Fibroblast of mammary gland (primary cell): Measurements from ENCODE around the gene TMEM134.
"Not testable (repeated sequence)": the region's sequence is repeated elsewhere in the genome, so short reads cannot be mapped to it uniquely, and the experiment has no call there.

Experiments used
- DNase-seq: peaks from one replicate; pipeline ENCODE4 v3.0.0-alpha.2; 2010; ENCODE audit warnings: low read depth
- H3K4me3 ChIP-seq: 2 replicates; pipeline ENCODE4 v1.5.1; 2011; ENCODE audit warnings: low read depth, mild to moderate bottlenecking, low read length, moderate library complexity; ENCODE audit not compliant: control insufficient read depth
- CTCF ChIP-seq: conservative IDR thresholded peaks from 2 replicates; pipeline ENCODE4 v1.5.1; 2011; ENCODE audit warnings: low read depth, low read length, inconsistent platforms; ENCODE audit not compliant: control insufficient read depth, insufficient read depth

TMEM134 gene

GRCh38 chr11:67489885-67490726, 21.1 kb upstream of the TMEM134 start:
- no peak for DNase-seq
- H3K4me3 ChIP-seq, result no peak overlapping the region
- no peak for TF ChIP-seq CTCF

- no peak for TF ChIP-seq CTCF
- no peak for DNase-seq
- H3K4me3 ChIP-seq, result no peak overlapping the region
Measured at GRCh38 chr11:67489203-67489884, 20.3 kb upstream of the TMEM134 start.

DNA sequence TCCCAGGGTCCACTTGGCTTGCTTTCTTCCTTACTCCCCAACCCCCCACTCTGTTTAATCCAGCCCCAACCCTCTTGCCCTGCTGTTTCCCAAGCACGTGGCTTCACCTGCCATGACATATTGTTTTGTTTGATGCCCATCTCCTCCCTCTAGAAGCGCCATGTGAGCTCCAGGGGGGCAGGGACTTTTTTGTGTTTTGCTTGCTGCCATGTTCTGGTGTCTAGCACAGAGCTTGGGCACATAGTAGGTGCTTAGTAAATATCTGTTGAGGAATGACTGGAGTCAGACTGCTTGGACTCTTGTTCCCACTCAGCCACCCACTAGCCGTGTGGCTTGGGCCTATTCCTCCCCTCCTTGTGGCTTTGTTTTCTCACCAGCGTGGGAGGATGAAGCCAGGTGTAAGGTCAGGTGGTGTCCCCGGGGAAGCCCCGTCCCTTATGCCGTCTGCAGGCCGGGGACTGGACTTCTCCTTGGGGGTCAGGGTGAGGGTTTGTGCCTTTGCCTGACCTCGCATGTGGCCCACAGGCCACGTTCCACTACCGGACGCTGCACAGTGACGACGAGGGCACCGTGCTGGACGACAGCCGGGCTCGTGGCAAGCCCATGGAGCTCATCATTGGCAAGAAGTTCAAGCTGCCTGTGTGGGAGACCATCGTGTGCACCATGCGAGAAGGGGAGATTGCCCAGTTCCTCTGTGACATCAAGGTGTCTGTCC, 17.6 kb upstream of the TMEM134 start:
- H3K4me3 ChIP-seq, result no peak overlapping the region
- no peak for TF ChIP-seq CTCF
- no peak for DNase-seq

GRCh38 chr11:67485873-67486361, 16.9 kb upstream of the TMEM134 start:
- not testable (repeated sequence) for DNase-seq

DNA sequence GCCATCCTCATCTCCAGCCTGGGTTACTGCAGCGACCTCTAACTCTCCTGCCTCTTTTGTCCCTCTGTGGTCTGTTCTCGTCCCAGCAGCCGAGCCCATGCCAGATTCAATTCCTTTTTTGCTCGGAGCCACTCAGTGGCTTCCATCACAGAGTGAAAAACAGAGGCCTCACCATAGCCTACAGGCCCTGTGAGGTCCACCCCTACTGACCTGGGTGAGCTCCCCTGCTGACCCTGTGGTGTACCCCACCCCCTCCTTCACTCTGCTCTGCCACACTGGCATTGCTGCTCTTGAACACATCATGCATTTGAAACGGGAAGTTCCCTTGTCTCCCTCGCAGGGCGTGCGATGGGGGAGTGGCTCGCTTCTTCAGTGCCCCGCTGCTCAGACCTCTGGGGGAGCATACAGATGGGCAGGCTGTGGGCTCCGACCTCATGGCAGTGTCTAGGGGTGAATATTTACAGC, 15.8 kb upstream of the TMEM134 start:
- no peak for DNase-seq
- H3K4me3 ChIP-seq, result no peak overlapping the region
- TF ChIP-seq CTCF, result no peak

More at GRCh38 chr11:67485873-67486361, 16.9 kb upstream of the TMEM134 start:
- not testable (repeated sequence) for H3K4me3 ChIP-seq

- no peak for DNase-seq
- no peak overlapping the region for H3K4me3 ChIP-seq
- no peak for TF ChIP-seq CTCF
Measured at GRCh38 chr11:67483831-67484665, 15.0 kb upstream of the TMEM134 start.
